ENCODE results near the gene DCUN1D2.
"Not testable (repeated sequence)": the region's sequence is repeated elsewhere in the genome, so short reads cannot be mapped to it uniquely, and the experiment has no call there.

The DCUN1D2 gene

DNA sequence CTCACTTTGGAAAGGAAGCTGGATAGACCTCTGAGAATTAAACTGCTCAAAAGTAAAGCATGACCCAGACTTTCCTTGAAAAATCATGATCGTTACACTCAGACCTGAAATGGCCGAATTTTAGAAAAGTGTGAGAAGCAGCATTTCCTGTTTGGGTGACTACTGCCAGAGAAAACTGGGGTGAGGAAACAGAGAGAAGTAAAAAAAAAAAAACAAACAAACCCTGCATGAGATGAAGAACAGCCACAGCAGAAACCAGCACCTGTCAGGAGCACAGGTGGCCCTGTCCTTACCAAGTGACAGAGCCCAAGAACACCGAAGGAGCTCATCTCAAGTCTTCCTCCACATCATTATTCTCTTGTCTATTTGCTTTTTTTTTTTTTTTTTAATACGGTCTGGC is 25.2 kb downstream of the DCUN1D2 start:
- DNase-seq (ENCODE audit: low read depth in 2 of 2) = no peak

DNA sequence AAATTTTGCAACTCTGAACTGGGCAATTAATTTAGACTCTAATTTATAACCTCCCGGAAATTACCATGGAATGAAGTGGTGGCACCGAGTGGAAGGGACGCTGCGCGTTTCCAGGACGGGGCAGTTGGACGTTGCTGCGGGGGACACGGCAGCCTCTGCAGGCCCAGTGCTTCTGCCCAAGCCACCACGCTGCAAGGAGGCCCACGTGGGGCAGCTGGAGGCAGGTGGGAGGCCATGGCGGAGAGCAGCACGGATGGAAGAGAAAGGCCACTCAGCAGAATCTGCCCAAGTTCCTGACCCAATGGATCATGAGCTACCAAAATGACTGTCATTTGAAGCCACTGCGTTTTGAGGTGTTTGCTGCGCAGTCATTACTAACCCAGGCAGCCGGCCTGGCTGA is 26.0 kb downstream of the DCUN1D2 start:
- DNase-seq (ENCODE audit: low read depth in 2 of 2) = no peak

GRCh38 chr13:113461022-113461751 is 29.3 kb downstream of the DCUN1D2 start:
- no peak for DNase-seq (ENCODE audit: low read depth in 2 of 2)

DNA sequence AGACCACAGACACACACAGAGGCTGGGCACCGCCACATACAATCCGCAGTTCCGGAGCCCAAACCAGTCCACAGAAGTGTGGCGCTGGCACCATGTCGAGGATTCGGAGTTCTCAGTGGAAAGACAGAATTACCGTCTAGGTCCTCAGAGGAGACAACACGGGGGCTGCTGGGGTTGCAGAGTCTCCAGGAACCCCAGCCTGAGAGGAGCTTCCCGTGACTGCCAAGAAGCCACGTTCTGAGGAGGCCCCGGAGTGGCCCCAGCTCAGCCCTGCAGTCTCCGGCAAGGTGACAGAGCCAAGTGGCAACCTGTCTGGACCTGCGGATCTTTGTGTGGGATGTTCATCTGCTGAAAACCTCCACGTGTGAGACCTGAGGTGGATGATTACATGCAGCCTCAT is 29.9 kb downstream of the DCUN1D2 start:
- DNase-seq (ENCODE audit: low read depth in 2 of 2) = no peak

GRCh38 chr13:113460064-113460555 is 30.4 kb downstream of the DCUN1D2 start:
- no peak for DNase-seq (ENCODE audit: low read depth in 2 of 2)

- no peak for DNase-seq (ENCODE audit: low read depth in 2 of 2)
Measured at GRCh38 chr13:113458253-113459065, 32.1 kb downstream of the DCUN1D2 start.

GRCh38 chr13:113457510-113457909 is 33.0 kb downstream of the DCUN1D2 start:
- DNase-seq (ENCODE audit: low read depth in 2 of 2) = no peak

GRCh38 chr13:113456116-113456702 is 34.3 kb downstream of the DCUN1D2 start:
- DNase-seq (ENCODE audit: low read depth in 2 of 2) = no peak

DNA sequence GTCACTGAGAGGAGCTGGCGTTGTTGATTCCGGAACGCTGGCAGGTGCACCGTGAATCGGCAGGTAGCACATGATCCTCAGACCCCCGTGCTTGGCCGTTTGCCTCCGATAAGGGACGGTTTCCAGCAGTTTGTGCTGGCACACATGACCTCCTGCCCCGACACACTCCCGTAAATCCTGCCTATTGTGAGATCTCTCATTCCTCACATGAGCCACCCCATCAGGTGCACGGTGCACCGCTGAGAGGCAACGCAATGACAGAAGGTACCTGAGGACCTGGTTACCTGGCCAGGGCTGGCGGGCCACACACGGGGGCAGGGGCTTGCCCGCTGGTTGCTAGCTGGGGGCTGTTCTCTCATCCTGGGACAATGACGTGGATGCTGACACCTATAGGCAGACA is 35.1 kb downstream of the DCUN1D2 start:
- no peak for DNase-seq (ENCODE audit: low read depth in 2 of 2)

DNA sequence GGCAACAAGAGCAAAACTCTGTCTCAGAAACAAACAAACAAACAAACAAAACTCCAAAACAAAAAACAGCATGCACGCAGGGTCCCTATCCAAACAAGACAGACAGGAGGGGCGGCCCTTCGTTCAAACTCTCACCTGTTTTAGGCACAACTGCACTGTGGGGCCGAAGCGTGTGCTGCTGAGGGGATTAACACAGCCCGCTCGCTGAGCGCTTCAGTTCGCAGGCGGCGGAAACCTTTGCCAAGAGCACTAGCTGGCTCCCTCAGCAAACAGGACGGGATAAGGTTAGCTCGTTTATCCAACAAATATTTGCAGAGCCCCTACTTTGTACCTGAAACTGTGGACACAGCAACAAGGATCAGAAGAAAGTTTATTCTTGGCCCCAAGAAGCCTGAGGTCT is 35.6 kb downstream of the DCUN1D2 start:
- DNase-seq (ENCODE audit: low read depth in 2 of 2) = no peak

- no peak for DNase-seq (ENCODE audit: low read depth in 2 of 2)
Measured at GRCh38 chr13:113452942-113453901, 37.3 kb downstream of the DCUN1D2 start, which contains the start of gene ADPRHL1. TSS of gene ADPRHL1 (minus strand) at chr13:113453488. CDS start at chr13:113453437, 51 bp downstream.

GRCh38 chr13:113452466-113452865 is 38.0 kb downstream of the DCUN1D2 start:
- DNase-seq (ENCODE audit: low read depth in 2 of 2) = no peak

GRCh38 chr13:113451951-113452421 is 38.5 kb downstream of the DCUN1D2 start:
- no peak for DNase-seq (ENCODE audit: low read depth in 2 of 2)

- not testable (repeated sequence) for DNase-seq (ENCODE audit: low read depth in 2 of 2)
Measured at GRCh38 chr13:113450861-113451620, 39.5 kb downstream of the DCUN1D2 start.

- not testable (repeated sequence) for DNase-seq (ENCODE audit: low read depth in 2 of 2)
Measured at GRCh38 chr13:113450348-113450744, 40.2 kb downstream of the DCUN1D2 start.

GRCh38 chr13:113449693-113450347 is 40.7 kb downstream of the DCUN1D2 start:
- no peak for DNase-seq (ENCODE audit: low read depth in 2 of 2)

DNA sequence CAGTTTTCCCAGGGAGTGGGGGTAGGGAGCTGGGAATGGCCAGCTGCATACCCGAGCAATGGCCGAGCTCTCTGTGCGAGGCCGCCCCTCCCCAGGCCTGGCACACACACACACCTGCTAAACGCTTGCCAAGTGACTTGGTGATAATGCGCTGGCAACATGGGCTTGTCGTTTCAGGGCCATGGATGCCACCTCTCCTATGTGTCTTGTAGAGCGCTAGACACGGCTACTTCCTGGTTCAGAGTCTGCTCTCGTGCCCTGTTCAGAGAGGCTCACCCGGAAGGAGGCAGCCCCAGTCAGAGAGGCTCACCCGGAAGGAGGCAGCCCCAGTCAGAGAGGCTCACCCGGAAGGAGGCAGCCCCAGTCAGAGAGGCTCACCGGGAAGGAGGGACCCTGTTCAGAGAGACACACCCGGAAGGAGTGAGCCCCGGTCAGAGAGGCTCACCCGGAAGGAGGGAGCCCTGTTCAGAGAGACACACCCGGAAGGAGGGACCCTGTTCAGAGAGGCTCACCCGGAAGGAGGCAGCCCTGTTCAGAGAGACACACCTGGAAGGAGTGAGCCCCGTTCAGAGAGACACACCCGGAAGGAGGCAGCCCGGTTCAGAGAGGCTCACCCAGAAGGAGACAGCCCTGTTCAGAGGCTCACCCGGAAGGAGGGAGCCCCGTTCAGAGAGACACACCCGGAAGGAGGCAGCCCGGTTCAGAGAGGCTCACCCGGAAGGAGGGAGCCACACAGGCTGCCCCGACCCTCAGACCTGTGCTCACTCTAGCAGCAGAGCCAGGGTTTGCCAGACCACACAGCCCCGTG is 41.4 kb downstream of the DCUN1D2 start:
- DNase-seq (ENCODE audit: low read depth in 2 of 2) = no peak

DNA sequence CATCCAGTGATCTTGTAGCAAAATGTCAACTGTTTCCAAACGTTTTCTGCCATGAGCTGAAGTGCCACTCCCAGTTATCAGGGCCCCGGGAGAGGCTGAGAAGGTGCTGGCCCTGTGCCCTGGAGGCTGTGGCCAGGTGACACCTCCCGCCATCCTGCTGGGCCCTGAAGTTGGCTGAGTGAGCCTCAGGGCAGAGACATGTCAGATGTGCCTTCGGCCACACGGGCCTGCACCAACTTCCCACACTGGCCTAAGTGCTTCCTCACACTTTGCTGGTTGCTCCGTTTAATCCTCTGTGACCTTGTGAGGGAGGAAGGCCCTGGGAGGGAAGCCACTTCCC is 42.0 kb downstream of the DCUN1D2 start:
- DNase-seq (ENCODE audit: low read depth in 2 of 2) = no peak

DNA sequence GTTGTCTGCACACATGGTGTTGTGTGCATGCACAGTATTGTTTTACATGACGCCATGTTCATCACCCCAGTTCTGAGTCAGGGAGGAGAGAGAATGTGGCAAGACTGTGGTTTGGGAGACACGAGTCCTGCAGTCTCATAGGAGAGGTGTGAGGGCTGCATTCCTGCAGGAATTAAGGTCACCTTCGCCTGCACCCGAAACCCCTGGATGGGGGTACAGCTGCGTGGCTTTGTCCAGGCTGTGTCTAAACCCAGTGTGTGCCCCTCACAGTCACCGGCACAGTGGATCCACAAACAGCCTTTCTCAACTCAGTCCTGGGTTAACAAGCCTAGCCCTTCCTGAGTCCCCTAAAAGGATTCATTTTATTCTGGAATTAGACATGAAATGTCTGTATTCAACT is 42.9 kb downstream of the DCUN1D2 start:
- no peak for DNase-seq (ENCODE audit: low read depth in 2 of 2)
